Ecto neural progenitor cell (in vitro differentiated cells): ENCODE data around the gene ZNF195.
"Not testable (repeated sequence)": the region's sequence is repeated elsewhere in the genome, so short reads cannot be mapped to it uniquely, and the experiment has no call there.

Source experiments
- DNase-seq: peaks from one replicate; pipeline ENCODE4 v3.0.0-alpha.2; 2018; ENCODE audit warnings: low spot score

ZNF195 gene

DNA sequence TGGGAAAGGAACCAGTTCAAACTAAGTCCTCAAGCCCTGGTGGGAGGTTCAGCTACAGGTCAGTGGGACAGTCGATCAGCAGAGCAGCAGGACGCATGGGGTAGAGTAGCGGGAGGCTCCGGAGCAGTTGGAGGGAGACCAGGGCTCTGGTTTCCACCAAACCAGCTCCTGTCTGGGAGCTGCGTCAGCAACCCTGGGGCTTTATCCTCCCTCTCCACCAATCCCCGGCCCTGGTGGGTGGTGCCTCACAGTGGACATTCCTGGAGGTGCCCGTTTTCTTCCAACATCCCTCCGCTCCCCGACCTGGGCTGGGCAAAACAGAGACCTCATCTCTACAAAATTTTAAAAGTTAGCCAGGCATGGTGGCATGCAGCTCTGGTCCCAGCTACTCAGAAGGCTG, 32.4 kb downstream of the ZNF195 start:
- no peak for DNase-seq

GRCh38 chr11:3345736-3346135, 33.2 kb downstream of the ZNF195 start:
- DNase-seq, result no peak

GRCh38 chr11:3344327-3345174, 34.4 kb downstream of the ZNF195 start:
- no peak for DNase-seq

DNA sequence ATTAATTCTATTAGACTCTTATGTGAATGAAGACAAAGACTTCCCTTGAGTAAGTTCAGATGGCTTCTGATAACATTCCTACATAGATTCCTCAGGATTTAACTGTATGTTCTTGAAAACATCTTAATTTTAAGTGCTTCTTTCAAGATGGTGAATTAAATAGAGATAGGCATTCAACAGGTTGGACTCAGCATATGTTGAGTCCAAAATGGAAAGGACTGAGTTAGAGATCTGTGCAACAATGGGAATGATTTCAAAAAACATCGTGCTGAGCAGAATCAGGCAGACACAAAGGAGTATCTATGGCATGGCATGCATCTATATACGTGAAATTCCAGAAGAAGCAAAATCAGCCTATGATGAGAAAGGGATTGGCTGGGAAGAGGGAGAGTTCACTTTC, 36.2 kb downstream of the ZNF195 start:
- DNase-seq, result no peak

- DNase-seq, result peak; percentile 72
Measured at GRCh38 chr11:3341298-3341697, 37.6 kb downstream of the ZNF195 start.

GRCh38 chr11:3340025-3340424, 38.9 kb downstream of the ZNF195 start:
- no peak for DNase-seq

DNA sequence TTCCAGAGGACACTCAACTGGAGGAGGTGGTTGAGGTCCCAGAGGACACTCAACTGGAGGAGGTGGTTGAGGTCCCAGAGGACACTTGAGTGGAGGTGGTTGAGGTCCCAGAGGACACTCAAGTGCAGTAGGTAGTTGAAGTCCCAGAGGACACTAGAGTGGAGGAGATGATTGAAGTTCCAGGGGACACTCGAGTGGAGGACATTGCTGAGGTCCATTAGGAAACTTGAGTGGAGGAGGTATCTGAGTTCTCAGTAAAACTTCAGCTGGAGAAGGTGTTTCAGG, 39.7 kb downstream of the ZNF195 start:
- DNase-seq, result no peak

DNA sequence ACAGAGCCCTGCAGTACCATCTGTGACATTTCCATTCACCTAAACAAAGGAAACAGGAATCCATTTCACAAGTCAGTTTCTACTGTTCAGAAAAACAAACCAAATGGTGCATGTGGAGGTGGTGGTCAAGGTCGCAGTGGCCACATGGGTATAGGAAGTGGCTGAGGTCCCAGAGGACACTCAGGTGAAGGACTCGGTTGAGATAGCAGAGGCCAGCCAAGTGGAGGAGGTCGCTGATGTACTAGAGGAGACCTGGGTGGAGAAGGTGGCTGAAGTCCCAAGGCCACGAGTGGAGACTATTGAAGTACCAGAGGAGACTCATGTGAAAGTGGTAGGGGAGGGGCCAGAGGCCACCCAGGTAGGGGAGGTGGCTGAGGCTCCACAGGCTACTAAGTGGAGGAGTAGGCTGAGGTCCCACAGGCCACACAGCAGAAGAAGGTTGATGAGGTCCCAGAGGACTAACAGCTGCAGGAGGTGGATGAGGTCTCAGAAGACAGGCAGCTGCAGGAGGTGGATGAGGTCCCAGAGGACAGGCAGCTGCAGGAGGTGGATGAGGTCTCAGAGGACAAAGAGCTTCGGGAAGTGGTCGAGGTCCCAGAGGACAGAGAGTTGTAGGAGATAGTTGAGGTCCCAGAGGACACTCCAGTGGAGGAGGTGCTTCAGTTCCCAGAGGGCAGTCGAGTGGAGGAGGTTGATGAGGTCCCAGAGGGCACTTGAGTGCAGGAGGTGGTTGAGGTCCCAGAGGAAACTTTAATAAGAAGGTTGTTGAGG, 40.2 kb downstream of the ZNF195 start:
- no peak for DNase-seq

- DNase-seq, result not testable (repeated sequence)
Measured at GRCh38 chr11:3336420-3336819, 42.5 kb downstream of the ZNF195 start.

GRCh38 chr11:3333157-3333556, 45.8 kb downstream of the ZNF195 start:
- DNase-seq, result not testable (repeated sequence)

- not testable (repeated sequence) for DNase-seq
Measured at GRCh38 chr11:3331078-3331477, 47.9 kb downstream of the ZNF195 start.

DNA sequence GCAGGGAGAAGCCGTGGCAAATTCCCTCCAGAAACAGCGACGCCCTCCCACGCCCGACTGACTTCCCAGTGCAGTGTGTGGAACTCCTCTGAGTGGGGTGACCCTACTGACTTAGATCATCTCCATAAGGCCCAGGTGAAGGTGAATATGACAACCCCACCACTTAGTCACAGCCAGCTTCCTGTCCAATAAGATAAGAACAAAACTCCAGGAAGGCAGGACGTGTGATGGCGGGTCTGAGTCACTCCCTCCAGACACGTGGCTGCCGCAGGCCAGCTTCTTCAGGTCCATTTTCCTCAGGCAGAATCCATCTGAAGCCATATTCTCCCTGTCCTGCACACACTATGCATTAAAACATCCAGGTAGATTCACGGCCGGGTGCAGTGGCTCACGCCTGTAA, 48.9 kb downstream of the ZNF195 start:
- not testable (repeated sequence) for DNase-seq

- DNase-seq, result not testable (repeated sequence)
Measured at GRCh38 chr11:3328503-3328902, 50.4 kb downstream of the ZNF195 start.

GRCh38 chr11:3326450-3326849, 52.5 kb downstream of the ZNF195 start:
- not testable (repeated sequence) for DNase-seq

DNA sequence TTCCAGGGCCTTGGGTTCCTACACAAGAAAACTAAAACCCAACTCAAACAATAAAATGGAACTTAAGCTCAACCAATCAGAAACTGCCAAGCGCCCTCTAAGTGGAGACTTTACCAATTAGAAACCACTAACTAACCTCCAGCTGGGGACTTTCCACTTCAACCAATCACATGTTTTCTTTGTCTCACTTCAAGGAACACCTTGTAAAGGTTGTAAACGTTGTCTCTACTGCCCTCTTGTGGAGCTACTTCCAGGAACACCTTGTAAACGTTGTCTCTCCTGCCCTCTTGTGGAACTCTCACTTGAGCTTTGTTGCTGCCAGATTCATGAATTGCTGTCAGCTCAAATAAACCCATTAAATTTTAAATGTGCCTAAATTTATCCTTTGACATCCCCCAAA, 54.2 kb downstream of the ZNF195 start:
- DNase-seq, result not testable (repeated sequence)
